GM12873 (cell line): ENCODE data around the gene ATP2B2.

ENCODE experiments used
- CTCF ChIP-seq: IDR thresholded peaks from 2 replicates; pipeline ENCODE4 v1.5.1; 2012; ENCODE audit warnings: low read depth, mild to moderate bottlenecking, moderate library complexity, low read length, control low read depth; ENCODE audit not compliant: insufficient read depth; ENCODE audit errors: missing control alignments

ATP2B2 gene

GRCh38 chr3:10377148-10377725 is 128.1 kb downstream of the ATP2B2 start:
- no peak for TF ChIP-seq CTCF

- TF ChIP-seq CTCF: no peak
Measured at GRCh38 chr3:10376353-10376752, 129.0 kb downstream of the ATP2B2 start.

- no peak for TF ChIP-seq CTCF
Measured at GRCh38 chr3:10375296-10376053, 129.9 kb downstream of the ATP2B2 start.

- TF ChIP-seq CTCF: no peak
Measured at GRCh38 chr3:10374311-10374710, 131.1 kb downstream of the ATP2B2 start.

- no peak for TF ChIP-seq CTCF
Measured at GRCh38 chr3:10373686-10374261, 131.6 kb downstream of the ATP2B2 start.

- no peak for TF ChIP-seq CTCF
Measured at GRCh38 chr3:10371789-10372188, 133.6 kb downstream of the ATP2B2 start.

GRCh38 chr3:10371167-10371566 is 134.2 kb downstream of the ATP2B2 start:
- TF ChIP-seq CTCF: no peak
